Adrenal gland (tissue), 12 donors: Measurements from ENCODE around the gene PPFIA4. TPM values are rescaled to one million over a fixed set of nuclear protein-coding genes. Genes with fewer than 3 reads are reported as not detected.

Experiments used
- DNase-seq, 7 donors: peaks; one replicate each; pipeline ENCODE4 v3.0.0-alpha.2; 2019 to 2020
- H3K27ac ChIP-seq, 5 donors: fragments of 200-600 bp; sonication (generic) in 4 of 5; 1 replicate in 3 of 5; 2 replicates in 2 of 5; pipeline versions ENCODE4 v1.5.1 to v1.8.0; 2016 to 2020; ENCODE audit warnings: mild to moderate bottlenecking in 1 of 5
- H3K27me3 ChIP-seq: fragments of 200-600 bp; 2 replicates; pipeline ENCODE4 v1.8.0; 2021
- H3K36me3 ChIP-seq, 2 donors: fragments of 200-600 bp; replicated peaks in 1 of 2; 1 replicate in 1 of 2; 2 replicates in 1 of 2; pipeline versions ENCODE4 v1.5.1 to v1.8.0; 2018 to 2022
- H3K4me1 ChIP-seq, 2 donors: fragments of 200-600 bp; replicated peaks in 1 of 2; 1 replicate in 1 of 2; 2 replicates in 1 of 2; pipeline versions ENCODE4 v1.5.1 to v1.8.0; 2018 to 2021
- H3K4me3 ChIP-seq, 4 donors: fragments of 200-600 bp; sonication (generic) in 3 of 4; one replicate each; pipeline ENCODE4 v1.5.1; 2016 to 2018
- H3K9me3 ChIP-seq, 3 donors: fragments of 200-600 bp; sonication (generic) in 1 of 3; replicated peaks in 1 of 3; 1 replicate in 2 of 3; 2 replicates in 1 of 3; pipeline versions ENCODE4 v1.5.1 to v1.8.0; 2016 to 2021
- POLR2A ChIP-seq, 2 donors: fragments of 450-650 bp; IDR thresholded peaks; one replicate each; pipeline ENCODE4 v1.6.1; 2017; ENCODE audit warnings: antibody characterized with exemption in 2 of 2, mild to moderate bottlenecking in 2 of 2, moderate library complexity in 1 of 2
- WGBS, 4 donors: extraction: QIAGEN DNeasy Blood & Tissue Kit in 2 of 4; methylation state at CpG; one replicate each; pipeline versions ENCODE4 v1.1.5 to v1.1.7; 2013 to 2017; 5-methylcytosine and 5-hydroxymethylcytosine counted together
- intact Hi-C, 2 donors: fragments of 100-400 bp; cut with DNase I; formaldehyde crosslinking; loops; one replicate each; pipeline versions ENCODE4 v1.14.1 to v1.15.0; 2022 to 2023
- polyA plus RNA-seq, 3 donors: library from polyadenylated mRNA; stranded (reverse); fragments of 200-250 nt in 2 of 3; fragments of 350-450 nt in 1 of 3; fragmentation: Illumina TruSeq in 1 of 3; extraction: RNeasy Lipid Tissue Mini Kit (QIAGEN cat#74804) in 1 of 3; gene quantifications; one replicate each; pipeline ENCODE4 v1.2.3, GENCODE V29; 2013 to 2014
- total RNA-seq, 9 donors: library from RNA; depleted of rRNA in 4 of 9; stranded (reverse); fragments of >200 nt in 4 of 9; fragments of 120-200 nt in 1 of 9; fragmentation: NEBNext Ultra II Directional in 1 of 9; extraction: Animal tissue kit (Norgen Biotek cat#: 25700) in 1 of 9; gene quantifications; one replicate each; pipeline versions ENCODE4 v1.1.0 to v1.2.4, GENCODE V29; 2013 to 2023
- TF ChIP-seq, protein P1 (sequence below), 6 experiments: fragments of 450-650 bp in 4 of 6; fragments of 200-600 bp in 2 of 6; sonication (generic) in 1 of 6; IDR thresholded peaks; 1 replicate in 5 of 6; 2 replicates in 1 of 6; pipeline versions ENCODE4 v1.5.1 to v1.8.0; 2016 to 2021; ENCODE audit warnings: antibody characterized with exemption in 6 of 6, mild to moderate bottlenecking in 2 of 6, moderate library complexity in 1 of 6
- donor health status: healthy with polysubstance abuse.
- donor health status: Bipolar disorder and iron deficiency.
- donor health status: DM: yes; HTN: yes; CAD: no.
- donor health status: DM: no; HTN: no; CAD: no.
- donor health status: DM: no; HTN: no; CAD: no.
- donor health status: DM: yes; HTN: yes; CAD: no.

PPFIA4 gene
- total and polyA plus RNA-seq, 12 donors, result 0.12 to 2.9 (median 0.48) TPM

DNA sequence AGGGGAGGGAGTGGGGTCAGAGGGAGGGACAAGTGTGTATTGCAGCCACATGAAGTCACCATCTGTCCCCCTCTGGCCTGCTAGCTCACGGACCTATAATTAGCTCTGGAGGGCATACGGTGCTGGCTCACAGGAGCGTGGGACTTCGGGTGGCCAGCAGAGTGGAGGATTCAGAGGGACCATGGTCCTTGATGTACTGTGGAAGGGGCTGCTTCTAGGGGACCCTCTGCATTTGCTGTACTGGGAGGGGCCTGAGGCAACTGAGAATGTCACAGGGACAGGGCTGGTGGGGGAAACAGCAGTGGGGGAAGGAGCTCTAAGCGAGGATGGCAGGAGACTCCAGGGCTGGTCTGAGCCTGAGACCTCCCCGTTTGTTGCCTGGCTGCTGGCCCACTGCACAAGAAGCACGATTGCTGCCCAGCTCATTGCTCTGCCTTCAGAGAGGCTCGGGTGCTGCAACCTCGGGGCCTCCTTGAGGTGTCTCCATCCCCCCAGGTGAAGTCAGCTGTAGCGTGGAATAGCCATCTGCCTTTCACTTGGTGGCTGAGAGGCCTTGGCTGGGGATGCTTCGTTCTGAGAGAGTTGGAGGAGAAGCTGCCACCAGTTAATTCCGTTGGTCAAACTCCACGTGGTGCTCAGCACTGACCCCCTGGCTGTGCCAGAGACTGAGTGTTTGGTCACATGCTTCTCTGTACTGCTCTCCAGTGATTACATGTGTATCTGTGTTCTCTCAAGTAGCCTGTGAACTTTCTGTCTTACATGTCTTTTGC is 2.7 kb downstream of the PPFIA4 start:
- peaks cover 7 to 10% of the 10 kb centered on the region in 2 donors for H3K4me1 ChIP-seq
- no peaks in the 10 kb centered on the region for H3K9me3 ChIP-seq
- H3K27ac ChIP-seq, result no peak overlapping the region
- no peak for TF ChIP-seq POLR2A (IDR thresholded peaks at IDR 0.05)
- TF ChIP-seq, protein P1, sequence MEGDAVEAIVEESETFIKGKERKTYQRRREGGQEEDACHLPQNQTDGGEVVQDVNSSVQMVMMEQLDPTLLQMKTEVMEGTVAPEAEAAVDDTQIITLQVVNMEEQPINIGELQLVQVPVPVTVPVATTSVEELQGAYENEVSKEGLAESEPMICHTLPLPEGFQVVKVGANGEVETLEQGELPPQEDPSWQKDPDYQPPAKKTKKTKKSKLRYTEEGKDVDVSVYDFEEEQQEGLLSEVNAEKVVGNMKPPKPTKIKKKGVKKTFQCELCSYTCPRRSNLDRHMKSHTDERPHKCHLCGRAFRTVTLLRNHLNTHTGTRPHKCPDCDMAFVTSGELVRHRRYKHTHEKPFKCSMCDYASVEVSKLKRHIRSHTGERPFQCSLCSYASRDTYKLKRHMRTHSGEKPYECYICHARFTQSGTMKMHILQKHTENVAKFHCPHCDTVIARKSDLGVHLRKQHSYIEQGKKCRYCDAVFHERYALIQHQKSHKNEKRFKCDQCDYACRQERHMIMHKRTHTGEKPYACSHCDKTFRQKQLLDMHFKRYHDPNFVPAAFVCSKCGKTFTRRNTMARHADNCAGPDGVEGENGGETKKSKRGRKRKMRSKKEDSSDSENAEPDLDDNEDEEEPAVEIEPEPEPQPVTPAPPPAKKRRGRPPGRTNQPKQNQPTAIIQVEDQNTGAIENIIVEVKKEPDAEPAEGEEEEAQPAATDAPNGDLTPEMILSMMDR (IDR thresholded peaks at IDR 0.05), result no peak
- peaks cover 0 to 2% of the 10 kb centered on the region in 2 donors for H3K36me3 ChIP-seq
- H3K4me3 ChIP-seq, result no peak overlapping the region
- 66 to 84% (median 79%) methylated on average over 5 to 13 of the region's 13 CpGs for WGBS, 4 donors
- intact Hi-C loops, result no loop called here
- H3K27me3 ChIP-seq, result no peaks in the 10 kb centered on the region
- peak in 1 of 7 donors; percentile 59 for DNase-seq

DNA sequence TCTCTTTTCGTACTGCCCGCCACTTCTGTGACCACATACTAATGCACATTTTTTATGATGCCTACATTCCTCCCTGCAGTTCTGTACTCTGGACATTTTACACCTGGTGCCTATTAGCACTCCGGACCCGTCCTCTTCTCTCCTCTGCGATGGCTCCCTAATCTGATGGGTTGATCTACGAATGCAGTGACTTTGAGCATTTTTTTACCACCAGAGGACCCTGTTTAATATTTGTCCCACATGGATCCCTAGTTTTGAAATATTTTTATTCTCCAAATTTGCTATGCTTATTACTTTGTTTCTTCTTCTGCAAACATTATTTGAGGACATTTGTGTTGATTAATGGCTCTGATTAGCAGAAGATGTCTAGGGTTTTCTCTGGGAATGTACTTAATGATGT is 5.2 kb downstream of the PPFIA4 start:
- intact Hi-C loops, result no loop called here
- 72 to 85% (median 82%) methylated on average over 6 of the region's 6 CpGs for WGBS, 4 donors
- peaks cover 4 to 6% of the 10 kb centered on the region in 2 donors for H3K4me1 ChIP-seq

DNA sequence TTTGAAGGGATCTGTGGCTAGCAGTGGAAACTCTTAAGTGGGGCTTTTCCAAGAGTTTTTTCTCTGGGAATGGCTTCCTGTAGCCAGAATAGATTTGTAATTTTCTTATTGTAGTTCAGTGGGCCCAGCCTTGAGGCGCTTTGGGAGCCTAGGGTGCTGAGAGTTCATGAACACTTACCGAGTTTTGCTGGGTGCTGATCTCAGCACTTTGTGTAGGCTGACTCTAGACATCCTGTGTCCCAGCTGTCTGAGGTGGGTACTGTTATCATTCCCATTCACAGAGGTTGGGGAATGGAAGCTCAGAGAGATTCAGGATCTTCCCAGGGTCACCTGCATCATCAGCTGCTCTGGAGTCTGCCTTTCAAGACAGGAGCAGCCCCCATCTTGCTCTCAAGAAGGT is 7.0 kb downstream of the PPFIA4 start:
- Histone ChIP-seq H3K4me3 (no peak overlapping the region), H3K9me3 (no peaks in the 10 kb centered on the region), H3K4me1 (no peaks in the 10 kb centered on the region), H3K27me3 (peaks cover 2% of the 10 kb centered on the region), H3K36me3 (no peaks in the 10 kb centered on the region), H3K27ac (no peak overlapping the region)
- WGBS, 4 donors, result 75 to 95% (median 87%) methylated on average over 2 of the region's 2 CpGs
- TF ChIP-seq, protein P1 (IDR thresholded peaks at IDR 0.05), result no peak
- no peak for TF ChIP-seq POLR2A (IDR thresholded peaks at IDR 0.05)
- peak in 1 of 7 donors; percentile 13 for DNase-seq
- intact Hi-C loops, result no loop called here

More for the DNA sequence above, 5.2 kb downstream of the PPFIA4 start:
- Histone ChIP-seq H3K27me3 (no peaks in the 10 kb centered on the region), H3K27ac (no peak overlapping the region), H3K9me3 (no peaks in the 10 kb centered on the region), H3K36me3 (no peaks in the 10 kb centered on the region), H3K4me3 (no peak overlapping the region)
- TF ChIP-seq, protein P1 (IDR thresholded peaks at IDR 0.05), result peak in 2 of 6 experiments; percentile 37
- no peak for TF ChIP-seq POLR2A (IDR thresholded peaks at IDR 0.05)
- peak in 1 of 7 donors; percentile 37 for DNase-seq

DNA sequence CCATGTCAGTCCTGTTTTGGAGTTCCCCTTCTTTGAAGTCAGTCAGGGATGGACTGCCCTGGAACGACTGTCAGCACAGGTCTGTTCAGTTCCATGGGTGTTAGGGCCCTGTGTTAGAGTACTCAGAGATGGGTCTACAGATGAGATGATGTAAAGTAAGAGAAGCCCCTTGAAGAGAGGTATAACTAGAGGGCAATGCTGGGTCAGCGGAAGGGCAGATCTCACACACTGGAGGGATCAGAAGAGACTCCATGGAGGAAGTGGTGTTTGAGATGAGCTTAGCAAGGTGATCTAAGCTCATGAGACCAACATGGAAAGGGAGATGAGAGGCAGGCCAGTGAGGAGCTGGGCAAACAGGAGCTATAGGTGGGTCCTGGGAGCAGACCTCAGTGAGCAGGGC is 7.6 kb downstream of the PPFIA4 start:
- Histone ChIP-seq H3K27me3 (peaks cover 4% of the 10 kb centered on the region), H3K4me3 (no peak overlapping the region), H3K27ac (no peak overlapping the region), H3K9me3 (no peaks in the 10 kb centered on the region), H3K4me1 (no peaks in the 10 kb centered on the region), H3K36me3 (no peaks in the 10 kb centered on the region)
- WGBS, 4 donors, result 81 to 94% (median 84%) methylated on average over 2 of the region's 2 CpGs
- intact Hi-C loops, result no loop called here
- peak in 1 of 7 donors; percentile 20 for DNase-seq
- TF ChIP-seq, protein P1 (IDR thresholded peaks at IDR 0.05), result no peak
